Stimulated activated CD4-positive, alpha-beta T cell treated with anti-CD3 and anti-CD28 coated beads, Interleukin-4, amount 100 ng/mL, for 24 hours (primary cell): ENCODE data around the gene PDE6C.

ENCODE experiments used
- DNase-seq: peaks from one replicate; pipeline ENCODE4 v3.0.0-alpha.2; 2020

Gene PDE6C

DNA sequence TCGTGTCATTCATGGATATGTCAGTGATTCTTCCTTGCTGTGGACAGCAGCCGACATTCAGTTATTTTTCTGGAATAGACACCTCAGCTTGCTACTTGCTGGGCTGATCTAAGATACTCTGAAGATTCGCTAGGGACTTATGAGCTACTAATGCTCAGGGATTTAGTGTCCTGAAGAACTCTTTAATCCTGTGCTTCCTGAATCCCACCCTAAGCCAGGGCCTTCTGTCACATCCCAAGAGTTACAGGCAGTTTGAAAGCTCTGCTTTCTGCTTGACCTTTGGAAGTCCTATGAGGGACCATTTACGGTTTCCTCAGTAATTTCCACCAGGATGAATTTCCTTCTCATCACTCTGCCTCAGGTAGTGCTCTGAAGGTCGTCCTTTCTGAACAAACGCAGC, at the start of gene PDE6C:
Gene PDE6C (plus strand): TSS at position 227 of the 400 bp plus-strand sequence. CDS start 189 bp downstream, outside the sequence.
- no peak for DNase-seq

DNA sequence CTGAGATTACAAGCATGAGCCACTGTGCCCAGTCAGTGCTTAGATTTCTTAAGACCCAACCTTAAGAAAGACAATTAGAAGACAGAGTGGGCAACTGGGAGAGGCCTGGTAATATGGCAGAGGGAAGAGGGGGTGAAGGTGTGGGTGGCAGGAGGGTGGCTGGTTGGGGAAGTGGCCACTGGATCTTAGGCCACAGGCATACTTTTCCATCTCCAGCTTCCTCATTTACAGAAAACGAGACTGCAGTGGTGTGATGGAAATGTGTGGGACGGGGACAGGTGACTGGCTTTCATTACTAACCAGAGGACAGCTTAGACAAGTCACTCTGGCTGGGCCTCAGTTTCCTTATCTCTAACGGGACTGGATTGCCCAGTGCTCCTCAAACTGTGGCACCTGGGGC, 46.9 kb upstream of the PDE6C start:
- DNase-seq = no peak

DNA sequence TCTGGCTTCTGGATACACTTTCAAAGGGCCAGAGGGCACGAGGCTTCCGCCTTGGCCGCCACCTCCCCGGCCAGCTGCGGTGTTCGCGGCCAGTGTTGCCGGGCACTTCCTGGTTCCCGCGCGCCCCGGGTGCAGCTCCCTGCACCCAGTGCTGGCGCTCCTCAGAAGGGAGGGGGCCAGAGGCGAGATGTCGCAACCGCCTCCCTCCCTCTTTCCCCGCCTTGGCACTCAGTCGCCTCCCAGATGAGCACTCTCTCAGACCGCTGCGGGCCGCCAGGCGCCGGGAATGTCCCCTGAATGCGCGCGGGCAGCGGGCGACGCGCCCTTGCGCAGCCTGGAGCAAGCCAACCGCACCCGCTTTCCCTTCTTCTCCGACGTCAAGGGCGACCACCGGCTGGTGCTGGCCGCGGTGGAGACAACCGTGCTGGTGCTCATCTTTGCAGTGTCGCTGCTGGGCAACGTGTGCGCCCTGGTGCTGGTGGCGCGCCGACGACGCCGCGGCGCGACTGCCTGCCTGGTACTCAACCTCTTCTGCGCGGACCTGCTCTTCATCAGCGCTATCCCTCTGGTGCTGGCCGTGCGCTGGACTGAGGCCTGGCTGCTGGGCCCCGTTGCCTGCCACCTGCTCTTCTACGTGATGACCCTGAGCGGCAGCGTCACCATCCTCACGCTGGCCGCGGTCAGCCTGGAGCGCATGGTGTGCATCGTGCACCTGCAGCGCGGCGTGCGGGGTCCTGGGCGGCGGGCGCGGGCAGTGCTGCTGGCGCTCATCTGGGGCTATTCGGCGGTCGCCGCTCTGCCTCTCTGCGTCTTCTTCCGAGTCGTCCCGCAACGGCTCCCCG, 45.7 kb upstream of the PDE6C start, which contains the start of gene FFAR4:
Gene FFAR4 (plus strand): TSS at position 231 of the 842 bp plus-strand sequence. CDS start 56 bp downstream, at position 287.
- DNase-seq = no peak

DNA sequence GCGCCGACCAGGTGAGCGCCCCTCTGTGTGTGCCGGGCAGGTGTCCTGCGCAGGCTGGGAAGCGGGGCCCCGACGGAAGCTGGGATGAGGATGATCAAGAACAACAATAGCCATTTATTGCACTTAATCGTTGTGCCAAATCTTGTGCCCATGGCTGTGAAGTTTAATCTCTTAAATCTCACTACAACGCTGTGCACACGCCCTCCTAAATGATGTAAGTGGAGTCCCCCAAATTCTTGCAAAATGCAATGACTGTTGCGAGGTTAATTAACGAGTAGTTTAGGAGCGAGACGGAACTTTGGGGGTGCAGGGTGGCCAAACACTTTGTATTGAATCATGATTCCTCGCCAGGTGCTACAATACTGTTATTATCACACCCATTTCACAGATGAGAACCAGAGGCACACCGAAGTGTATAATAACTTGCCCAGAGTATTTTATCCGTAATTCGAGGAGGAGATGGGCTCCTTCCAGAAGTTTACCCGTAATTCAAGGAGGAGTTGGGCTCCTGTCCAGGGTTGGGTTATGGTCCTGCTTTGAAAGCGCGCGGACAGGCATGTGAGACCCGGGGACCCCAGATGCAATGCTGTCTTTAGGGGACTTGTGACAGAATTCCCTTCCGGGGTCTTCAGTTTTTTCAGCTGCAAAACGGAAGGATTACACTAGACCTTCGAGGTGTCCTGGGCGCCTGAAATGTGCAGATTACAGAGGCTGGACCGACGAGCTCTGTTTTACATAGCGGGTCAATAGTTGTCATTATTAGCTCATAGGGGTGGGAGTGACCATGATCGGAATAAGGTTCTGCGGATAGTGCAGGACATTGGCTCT, 44.8 kb upstream of the PDE6C start:
- no peak for DNase-seq

DNA sequence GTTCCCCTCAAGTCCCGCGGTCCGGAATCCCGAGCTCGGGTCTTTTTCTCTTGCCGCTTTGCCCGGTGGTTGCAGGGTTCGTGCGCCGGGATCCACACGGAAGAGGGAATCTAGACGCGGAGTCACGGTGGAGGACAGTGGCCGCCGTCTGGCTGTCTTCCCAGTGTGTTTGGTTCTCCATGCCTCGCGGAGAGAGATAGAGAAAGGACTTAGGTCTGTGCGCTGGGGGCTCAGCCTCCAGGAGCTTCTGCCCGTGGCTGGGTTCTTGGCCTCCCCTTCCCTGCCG, 44.3 kb upstream of the PDE6C start:
- no peak for DNase-seq

DNA sequence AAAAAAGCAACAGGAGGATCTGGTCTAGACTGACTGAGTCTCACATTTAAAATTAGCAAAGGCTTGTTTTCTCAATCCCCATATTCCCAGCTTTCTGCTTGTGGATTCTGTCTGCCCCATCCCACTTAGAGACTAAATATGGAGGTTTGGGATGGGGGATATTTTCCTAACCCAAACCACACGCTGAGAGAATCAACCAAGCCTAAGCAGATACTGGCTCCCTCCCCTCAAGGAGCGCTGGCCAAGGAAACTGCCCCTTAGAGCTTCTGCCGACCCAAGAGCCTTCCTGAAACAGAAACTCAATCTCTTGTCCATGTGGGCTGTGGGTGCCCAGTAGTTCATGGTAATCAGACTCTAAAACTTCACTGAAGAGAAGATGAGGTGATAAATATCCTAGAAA, 42.0 kb upstream of the PDE6C start:
- DNase-seq = no peak

DNA sequence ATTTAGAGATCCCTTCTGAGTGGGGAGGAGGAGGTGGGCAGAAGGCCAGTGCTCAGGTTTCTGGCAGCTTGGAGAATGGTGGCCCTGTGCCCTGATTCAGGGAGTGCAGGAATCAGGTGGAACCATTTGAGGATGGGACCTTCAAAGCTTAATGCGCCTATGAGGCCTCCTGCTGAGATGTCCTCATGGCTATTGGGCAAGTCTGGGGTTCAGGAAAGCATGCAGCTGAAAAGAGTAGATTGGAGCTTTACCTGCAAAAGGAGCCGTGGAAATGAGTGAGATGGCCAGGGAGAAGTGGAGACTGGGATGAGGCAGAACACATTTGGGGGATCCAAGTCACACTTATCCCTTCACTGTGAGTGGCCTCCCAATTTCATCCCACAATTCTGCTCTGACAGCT, 39.7 kb upstream of the PDE6C start:
- DNase-seq = no peak

DNA sequence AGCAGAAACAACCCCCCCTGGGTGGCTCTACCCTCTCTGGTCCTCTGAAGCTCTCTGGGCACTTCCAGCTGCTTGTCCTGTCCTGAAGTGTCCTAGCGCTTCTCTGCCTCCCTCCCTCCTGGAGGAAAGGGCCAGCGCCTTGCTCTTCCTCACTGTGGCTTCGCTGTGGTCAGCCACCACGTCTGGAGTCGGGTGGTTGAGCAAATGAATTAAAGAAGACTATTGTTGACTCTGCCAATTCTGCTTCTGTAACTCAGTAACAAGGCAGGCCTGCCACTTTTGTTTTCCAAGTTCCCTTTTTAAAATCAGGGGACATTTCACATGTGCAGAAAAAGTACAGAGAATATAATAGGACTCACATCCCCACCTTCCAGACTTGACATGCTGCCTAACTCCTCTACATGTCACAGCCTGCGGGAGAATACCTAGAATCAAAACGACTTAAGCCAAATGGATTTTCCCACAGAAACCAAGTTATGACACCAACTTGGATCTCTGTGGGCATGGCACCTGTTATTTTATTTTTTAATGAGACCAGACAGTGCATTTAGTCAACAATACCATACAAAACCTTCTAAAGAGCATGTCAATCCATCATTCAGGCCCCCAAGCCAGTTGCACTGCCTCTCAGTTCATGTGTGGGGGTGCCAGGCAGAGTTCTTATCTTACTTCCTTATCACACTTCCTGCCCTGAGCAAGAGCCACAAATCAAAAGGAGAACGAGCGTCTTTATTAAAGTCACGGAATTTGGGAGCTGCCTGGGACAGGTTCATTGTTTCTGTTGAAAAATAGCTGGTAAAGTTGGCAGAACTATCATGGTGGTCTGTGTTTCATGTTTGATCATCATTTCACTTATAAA, 39.1 kb upstream of the PDE6C start:
- no peak for DNase-seq

DNA sequence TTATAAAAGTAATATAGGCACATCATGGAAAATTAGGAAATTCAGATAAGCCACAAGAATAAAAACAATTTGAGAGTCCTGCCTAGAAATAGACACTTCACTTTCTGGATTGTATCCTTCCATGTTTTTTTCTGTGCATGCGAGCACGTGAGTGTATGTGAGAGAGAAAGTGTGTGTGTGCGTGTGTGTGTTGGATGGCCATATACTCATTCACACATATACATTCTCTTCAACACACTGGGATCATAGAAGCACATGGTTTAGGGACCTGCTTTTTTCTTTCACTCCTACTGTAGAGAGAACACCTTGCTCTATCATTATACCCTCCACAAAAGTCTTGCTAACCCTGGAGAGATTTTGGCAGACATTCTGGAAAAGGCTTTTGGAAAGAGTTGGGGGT, 38.4 kb upstream of the PDE6C start:
- DNase-seq = no peak

DNA sequence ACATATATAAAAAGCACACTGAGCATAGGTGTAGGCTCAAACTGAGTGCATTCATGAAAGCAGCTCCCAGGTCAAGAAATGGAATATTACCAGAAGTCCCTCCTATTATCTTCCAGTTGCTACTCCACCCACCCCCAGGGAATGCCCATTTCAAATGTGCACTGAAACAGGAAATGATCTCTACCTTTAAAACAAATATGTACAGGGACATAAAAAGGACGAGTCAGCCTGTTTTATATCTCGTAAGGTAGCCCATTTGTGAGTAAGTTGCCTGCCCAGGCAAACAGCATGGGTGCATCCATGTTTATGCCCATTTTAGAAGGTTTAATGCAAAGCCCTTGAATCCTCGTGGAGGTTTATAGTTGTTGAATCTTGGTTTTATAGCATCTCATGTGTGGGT, 35.4 kb upstream of the PDE6C start:
- no peak for DNase-seq

DNA sequence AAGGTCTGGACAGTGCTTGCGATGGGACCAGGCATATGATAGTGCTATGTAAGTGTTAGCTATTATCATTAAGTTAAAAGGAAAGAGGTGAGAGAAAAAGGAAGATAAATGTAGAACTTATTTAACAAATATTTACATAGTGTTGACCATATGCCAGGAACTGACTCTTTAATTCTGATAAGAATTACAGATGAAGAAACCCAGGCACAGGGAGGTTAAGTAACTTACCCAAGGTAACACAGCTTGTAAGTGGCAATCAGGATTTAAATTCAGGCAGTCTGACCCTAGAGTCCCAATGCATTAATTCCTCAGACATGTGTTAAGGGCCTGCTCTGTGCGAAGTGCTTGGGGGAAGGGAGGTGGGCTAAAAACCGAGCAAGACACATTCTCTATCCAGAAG, 34.8 kb upstream of the PDE6C start:
- no peak for DNase-seq

DNA sequence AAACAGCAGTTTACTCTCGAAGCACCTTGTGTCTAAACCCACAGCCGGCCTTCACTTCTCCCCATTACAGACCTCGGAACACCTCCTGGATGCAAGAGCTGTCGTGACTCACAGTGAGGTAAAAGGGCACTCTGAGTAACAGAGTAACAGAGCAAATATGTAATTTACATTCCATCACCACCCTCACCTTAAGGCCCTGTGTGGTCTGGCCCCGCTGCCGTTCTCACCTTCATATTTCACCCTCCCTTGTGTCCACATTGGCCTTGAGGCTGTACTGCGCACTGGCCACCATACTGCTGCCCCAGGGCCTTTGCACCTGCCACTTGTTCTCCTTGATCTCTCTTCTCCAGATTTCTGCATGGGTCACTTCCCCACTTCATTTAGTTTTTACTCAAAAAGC, 33.2 kb upstream of the PDE6C start:
- no peak for DNase-seq

DNA sequence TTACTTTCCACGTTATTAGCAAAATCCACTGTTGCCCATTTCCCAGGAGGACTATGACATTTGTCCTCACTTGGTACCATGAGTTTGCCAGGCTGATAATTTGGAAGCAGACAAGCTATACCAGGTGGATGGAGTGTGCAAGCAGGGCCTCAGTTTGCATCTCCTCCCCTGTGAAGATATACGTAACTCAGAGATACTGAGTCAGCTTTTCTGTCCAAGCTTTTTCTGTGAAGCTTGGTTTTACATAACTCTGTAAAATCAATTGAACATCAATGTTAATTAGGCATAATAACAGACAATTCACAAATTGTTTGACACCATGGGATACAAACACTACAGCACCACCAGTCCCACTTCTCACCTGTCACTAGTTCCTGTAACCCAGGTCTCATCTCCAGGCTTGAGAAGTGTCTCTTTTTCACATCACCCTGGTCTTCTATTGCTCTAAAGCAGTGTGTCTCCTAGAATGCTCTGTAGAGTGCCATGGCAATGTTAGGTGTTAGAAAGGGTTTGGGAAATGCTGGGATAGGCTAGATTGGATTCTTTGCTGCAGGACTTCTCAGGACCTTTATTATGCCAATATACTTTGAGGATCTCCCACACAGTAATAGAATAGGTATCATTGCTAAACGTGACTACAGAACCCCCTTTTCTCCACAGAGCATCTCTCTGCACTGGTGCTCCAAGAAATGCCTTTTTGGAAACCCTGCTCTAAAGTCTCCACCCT, 32.2 kb upstream of the PDE6C start:
- no peak for DNase-seq

DNA sequence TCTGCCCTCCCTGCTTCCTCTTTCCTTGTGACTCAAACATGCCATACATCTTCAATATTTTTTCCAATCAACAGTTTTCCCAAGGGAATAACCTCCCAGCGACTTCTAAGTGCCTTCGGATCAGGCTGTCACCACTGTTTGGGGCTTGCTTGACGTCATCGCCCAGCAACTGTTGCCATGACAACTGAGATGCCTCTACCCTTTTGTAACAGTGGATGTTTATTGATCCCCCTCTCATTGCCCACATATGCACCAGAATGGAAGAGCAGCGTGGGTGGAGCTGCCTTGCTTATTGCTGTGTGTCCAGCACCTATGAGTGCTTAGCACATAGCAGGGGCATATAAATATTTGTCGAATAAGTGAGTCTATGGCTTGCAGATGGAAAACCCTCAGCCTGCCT, 31.5 kb upstream of the PDE6C start:
- no peak for DNase-seq

DNA sequence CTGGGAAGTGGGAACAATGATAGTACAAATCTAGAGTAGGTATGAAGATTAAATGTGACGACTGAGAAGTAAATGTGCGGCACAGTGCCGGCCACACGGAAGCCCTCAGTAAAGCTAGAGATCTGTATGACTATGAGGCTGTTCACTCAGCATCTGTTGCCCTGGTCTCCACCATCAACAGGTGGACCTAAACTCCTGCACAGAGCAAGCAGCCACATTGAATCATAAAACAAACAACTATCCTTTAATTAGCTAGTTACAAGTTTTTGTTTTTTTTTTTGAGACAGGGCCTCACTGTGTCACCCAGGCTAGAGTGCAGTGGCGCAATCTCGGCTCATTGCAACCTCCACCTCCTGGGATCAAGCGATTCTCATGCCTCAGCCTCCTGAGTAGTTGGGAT, 27.9 kb upstream of the PDE6C start:
- DNase-seq = no peak

DNA sequence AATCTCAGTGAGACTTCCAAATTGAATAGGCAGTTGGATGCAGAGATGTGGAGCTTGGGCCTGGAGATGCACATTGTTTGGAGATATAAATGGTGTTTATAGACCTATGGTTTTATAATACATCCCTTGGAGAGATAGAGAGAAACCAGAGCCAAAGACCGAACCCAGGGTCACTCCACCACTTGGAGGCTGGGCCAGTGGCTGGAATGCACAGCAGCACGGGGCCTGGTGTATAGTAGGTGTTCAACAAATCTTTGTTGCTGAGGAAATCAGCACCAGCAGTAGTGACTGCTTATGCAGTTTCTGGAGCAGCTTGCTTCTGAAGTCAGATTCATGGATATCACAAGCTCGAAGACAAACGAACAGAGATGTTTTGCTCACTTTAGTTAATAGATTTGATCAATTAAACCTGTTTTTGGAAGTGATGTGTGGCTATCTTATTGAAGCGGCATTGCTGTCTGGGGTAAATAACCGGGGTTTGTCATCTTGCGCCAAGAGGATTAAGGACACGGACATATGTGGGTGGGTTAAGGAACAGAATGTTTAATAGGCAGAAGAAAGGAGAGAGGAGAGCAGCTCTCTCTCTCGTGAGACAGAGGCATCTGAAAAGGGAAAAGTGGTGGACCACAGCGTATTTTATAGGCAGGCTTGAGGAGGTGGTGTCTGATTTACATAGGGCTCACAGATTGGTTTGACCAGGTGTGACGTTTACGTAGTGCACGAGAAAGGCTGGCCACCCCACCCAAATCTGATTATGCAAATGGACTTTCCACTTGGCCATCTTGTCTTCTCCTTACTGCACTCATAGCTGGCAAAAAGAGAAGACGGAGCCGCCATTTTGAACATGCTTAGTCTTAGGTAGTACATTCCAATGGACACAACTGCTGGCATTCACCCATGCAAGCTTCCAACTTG, 22.4 kb upstream of the PDE6C start:
- DNase-seq = no peak

DNA sequence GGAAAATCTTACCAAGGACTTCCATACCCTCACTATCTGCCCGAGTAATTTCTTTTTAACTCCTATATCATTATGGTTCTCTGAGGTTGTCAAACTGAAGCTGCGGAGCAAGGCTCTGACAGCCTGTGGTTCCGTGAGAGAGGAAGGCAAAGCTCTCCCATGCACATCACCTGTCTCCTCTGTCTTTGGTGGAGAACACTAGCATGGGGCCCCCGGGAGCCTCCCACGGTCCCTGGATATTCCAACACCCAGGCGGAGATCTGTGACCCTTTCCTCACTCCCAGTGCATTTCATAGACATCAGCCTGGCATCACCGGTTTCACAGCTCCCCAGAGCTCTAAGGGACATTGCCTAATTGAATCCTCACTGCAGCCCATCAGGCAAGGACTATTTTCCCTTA, 21.7 kb upstream of the PDE6C start:
- no peak for DNase-seq

DNA sequence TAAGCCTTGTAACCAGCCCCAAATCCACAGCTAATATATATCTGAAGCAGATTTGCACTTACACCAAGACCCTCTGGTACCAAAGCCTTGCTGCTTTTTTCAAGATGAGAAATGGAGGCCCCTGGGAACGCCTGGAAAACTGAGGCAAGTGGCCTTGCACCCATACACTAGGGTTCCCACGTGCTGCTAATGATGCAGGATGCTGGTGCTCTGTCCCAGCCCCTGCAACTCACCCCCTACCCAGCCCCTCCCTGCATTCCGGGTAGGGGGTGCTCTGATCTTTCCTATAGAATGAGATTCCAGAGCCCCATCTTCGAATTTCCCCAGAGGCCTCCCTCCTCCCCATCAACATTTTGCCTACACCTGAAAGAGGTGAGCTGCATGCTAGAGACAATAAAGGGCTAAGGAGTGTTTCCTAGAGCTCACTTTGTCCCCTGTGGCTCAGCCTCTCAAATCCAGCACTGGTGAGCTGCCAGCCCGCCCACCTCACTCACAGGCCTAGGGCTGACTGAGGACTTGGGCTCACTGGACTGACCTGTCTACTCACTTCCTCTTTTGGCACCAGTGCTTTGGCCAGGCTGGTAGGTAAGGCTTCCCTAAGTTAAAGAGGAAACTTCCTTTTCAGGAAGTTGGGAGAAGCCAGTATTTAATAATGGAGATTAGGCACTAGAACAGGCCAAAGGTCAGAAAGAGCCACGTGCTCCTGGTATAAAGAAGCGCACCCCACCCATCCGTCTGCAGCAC, 21.1 kb upstream of the PDE6C start:
- no peak for DNase-seq

DNA sequence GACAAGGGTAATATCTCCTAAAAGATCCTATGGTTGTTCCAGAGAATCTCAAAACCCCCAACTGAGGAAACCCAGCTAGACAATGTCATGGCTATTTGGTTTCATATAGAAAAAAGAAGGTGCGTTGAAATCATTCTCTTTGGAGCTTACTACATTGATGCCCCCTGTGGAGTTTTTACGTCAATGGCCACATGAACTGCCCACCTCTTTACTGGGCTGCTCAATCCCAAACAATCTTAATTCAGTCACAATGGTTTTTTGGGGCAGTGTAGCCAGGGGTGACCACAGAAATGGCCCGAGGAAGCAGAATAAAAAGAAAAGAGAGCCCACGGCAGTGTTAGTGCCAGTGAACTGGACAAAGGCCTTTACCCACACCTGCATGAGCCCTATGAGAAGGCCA, 19.1 kb upstream of the PDE6C start:
- no peak for DNase-seq

DNA sequence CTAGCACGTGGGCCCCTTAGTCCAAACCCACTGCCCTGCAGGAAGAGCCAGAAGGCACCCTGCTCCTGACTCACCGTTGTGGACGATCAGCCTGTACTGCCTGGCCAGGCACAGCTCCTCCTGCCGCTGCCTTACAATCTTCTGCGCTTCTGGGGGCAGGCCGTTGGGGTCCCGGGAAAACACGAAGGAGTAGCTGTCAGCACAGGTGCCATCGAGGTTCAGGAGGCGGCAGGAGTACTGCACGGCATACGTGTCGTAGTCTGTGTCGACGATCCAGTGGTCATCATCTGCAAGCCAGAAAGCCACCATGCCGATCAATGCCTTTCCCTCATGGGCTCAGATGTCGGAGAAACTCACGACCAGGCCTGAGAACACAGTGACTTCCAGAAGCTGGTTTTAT, 18.6 kb upstream of the PDE6C start:
- DNase-seq = no peak

DNA sequence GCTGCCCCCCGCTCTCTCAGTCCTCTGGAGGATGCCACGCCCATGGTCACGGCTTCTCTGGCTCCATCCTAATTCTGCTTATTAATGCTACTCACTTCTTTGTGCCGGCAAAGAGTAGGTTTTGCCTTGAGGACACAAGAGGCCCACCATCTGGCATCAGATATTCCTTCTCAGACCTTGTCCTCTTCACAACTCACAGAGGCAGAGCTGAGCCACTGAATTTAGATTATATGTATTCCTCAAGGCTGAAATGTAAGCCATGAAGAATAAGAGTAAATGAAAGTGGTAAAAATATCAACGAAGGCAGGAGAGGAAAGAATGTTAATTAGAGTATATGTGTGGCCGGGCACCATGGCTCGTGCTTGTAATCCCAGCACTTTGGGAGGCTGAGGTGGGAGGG, 17.8 kb upstream of the PDE6C start:
- DNase-seq = no peak
